ENCODE results near the gene SGK1.

GRCh38 chr6:134324766-134325165 lies 6.9 kb upstream of the SGK1 start:
- TF ChIP-seq CTCF (IDR thresholded peaks at IDR 0.05) = no peak
- TF ChIP-seq POLR2A (IDR thresholded peaks at IDR 0.05) = no peak

Measured in Peyer's patch (tissue), 4 donors.